ENCODE measurements around the gene SLC9A1.

The SLC9A1 gene

DNA sequence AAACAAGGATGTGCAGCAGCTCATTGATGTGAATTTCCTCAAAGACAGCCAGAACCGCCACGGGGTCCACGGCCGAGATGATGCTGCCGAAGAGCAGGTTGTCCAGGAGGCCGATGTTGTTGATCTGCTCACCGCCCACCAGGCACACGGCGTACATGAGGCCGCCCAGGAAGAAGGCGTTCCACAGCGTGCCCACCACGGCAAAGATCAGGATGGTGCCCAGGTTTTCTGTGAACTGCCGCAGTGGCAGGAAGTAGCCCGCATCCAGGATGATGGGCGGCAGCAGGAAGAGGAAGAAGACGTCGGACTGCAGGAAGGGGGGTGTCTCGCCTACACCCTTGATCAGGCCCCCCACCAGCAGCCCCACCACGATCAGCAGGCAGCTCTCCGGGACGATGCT, 41.1 kb downstream of the SLC9A1 start:
- DNase-seq: no peak
- intact Hi-C loops (cut with DNase I): no loop called here

DNA sequence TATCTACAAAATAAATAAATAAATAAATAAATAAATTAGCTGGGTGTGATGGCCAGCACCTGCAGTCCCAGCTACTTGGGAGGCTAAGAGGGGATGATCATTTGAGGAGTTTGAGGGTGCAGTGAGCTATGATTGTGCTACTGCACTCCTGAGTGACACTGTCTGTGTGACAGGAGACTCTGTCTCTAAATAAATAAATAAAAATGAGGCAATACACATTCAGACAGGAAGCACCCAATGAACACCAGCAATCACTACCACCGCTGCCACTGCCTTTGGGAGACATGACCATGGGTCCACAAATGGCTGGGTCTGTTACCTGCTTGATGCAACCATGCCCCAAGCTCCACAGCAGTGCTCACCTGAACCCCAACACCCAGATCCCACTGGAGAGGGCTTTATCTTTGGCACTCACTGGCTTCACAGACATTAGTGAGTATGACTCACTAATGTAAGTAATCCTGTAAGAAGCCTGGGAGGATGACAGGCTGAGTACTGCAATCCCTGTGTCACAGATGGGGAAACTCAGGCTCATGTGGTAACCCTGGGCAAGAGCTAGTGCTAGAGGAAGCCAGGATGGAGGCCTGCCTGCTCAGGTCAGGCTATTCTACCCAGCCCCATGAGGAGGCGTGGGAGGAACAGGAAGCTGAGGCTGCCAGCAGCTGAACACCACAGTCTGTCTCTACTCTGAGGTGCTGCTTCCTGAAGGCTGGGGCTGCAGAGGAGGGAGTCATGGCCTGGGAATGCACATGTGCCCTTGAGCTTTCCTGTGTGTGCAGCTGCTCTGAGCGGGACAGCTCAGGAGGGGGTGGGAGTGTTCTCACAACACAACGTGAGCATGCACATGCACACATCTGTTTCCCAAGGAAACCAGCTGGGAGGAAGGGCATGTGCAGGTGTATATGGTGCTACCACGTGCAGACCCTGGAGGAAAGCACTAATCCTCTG, 43.0 kb downstream of the SLC9A1 start:
- peak in 33 of 42 donors; percentile 31 to 85 (median 58) for DNase-seq
- intact Hi-C loops (cut with DNase I): no loop called here

DNA sequence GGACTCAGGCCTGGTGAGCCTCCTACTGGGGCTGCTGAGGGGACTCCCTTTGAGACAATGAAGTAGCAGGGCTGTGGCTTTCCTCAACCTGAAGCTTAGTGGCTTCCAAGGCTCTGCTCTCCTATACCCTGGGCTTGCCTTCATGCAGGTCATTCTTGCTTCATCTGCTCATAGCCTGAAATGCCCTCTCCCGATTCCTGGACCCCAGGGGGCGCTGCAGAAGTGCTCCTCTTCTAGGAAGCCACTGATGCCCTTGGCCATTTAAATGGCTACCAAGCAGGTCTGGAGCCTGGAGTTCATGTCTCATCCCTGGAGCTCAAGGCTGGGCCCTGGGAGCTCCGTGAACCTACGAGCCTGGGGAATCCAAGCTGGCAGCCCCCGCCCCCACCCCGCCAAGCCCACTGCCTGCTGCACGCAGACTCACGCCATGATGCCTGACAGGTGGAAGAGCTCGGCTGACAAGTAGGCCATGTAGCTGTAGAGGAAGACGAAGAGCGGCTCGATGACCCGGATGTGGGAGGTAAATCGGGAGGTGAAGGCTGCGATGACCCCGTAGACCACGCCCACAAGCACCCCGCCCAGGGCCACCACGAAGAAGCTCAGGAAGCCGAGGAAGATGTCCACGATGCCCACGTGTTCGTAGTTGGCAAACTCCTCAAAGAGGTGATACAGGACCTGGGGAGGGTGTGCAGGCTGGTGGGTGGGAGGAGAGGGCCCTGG, 45.7 kb downstream of the SLC9A1 start:
- intact Hi-C loops (cut with DNase I): no loop called here
- DNase-seq: no peak

DNA sequence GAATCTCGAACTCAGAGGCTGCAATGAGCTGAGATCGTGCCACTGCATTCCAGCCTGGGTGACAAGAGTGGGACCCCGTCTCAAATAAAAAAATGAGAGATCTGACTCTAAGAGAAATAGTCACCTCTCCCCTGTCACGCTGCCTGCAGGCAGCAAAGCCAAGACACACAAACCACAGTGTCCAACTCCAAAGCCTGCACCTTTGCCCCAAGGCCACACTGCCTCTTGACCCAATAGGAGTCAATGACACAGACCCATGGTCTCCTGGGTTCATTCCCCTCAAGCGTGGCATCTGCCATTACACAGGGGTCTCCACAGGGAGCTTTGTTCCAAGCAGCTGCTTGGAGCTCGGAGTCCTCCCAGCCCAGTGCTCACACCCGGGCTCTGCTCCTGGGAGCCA, 46.3 kb downstream of the SLC9A1 start:
- DNase-seq: no peak
- intact Hi-C loops (cut with DNase I): no loop called here

DNA sequence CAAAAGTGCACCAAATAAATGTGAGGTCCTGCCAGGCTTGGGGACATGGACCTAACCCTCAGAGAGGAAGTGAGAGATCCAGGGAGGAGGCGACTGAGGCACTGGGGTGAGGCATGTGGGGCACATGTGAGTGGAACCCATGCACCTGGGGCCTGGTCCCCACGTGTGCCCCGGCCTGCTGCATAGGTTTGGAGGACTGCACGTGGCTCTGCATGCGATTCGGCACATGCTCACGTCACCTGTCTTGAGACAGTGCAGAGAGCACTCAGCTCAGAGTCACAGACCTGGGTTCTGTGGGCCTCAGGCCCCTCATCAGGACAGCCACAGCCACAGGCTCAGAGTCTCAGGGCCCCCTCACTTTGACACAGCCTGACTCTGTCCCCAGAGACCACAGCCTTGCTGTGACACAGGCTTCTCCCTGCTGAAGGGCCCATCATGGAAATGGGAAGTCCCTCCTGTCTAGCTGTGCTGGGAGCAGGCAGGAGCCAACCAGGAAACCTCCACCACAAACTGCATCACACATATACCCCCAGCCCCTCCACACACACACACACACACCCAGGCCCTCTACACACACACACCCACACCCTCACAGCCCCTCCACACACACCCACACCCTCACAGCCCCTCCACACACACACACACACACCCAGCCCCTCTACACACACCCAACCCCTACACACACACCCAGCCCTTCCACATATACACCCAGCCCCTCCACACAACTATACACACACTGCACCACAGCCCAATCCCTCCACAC, 48.2 kb downstream of the SLC9A1 start:
- peak in 39 of 42 donors; percentile 38 to 87 (median 68) for DNase-seq
- intact Hi-C loops (cut with DNase I): no loop called here

DNA sequence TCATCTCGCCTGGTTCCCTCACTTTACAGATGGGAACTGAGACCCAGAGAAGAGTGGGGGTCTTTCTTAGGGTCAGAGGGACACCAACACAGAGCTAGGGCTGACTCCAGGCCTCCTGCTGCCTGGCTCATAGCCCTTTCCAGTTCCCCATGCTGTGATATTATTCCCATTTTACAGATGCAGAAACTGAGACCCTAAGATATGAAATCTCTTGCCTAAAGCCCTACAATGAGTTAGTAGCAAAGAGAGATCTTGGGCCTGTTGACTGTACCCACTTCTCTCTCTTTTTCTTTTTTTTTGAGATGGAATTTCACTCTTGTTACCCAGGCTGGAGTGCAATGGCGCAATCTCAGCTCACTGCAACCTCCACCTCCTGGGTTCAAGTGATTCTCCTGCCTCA, 49.9 kb downstream of the SLC9A1 start:
- intact Hi-C loops (cut with DNase I): no loop called here
- no peak for DNase-seq

DNA sequence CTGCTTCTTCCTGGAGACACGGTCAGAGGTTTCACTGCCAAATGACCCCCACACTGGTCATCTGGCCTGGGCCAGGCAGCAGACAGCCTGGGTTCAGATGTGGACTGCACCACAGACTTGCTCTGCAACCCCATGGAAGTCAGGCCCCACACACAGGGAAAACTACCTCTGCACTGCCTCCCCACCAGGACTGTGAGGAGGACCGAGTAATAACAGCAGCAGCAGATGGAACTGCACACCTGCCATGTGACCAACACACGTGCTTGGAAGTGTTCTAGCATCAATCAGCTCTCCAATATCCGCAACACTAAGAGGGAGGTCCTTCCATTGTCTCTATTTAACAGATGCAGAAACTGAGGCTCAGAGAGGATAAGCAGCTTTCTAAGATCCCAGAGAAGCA, 51.4 kb downstream of the SLC9A1 start:
- intact Hi-C loops (cut with DNase I): loop anchor here (2.0 kb wide), 1 partner anchor 181 kb away; no protein-coding TSS in a partner anchor
- peak in 22 of 42 donors; percentile 25 to 74 (median 52) for DNase-seq

DNA sequence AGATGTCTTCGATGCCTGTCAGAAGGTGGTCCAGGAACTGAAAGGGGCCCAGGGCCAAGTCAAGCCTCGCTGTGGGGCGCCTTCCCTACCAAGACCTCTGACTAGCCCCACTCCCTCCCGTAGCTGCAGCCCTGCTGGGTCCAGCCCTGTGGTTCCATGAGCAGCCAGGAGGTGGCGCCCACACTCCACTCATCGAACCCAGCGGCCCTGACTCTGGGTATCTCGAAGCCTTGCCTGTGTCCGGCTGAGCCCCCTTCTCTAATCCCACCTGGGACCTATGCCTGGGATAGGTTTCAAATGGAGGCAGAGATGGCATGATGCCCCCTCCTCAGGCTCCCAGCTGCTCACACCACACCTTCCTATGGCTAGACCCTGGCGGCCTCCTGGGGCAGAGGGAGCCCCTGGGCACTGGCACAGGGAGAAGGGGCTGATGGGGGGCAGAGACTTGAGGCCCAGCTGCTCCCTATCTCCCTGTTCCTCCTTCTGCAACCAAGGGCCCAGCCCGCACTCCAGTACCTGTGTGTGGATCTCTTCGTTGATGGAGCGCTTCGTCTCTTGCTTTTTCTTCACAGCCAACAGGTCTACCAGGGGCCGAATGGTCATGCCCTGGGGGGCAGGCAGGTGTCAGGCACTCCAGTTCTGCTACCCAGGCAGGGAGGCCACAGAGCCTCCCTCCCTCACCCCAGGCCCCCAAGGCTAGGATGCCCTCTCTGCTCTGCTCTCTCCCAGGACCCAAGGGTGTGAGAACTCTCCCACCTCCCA, 52.0 kb downstream of the SLC9A1 start:
- peak; percentile 53 to 94 (median 85) for DNase-seq

DNA sequence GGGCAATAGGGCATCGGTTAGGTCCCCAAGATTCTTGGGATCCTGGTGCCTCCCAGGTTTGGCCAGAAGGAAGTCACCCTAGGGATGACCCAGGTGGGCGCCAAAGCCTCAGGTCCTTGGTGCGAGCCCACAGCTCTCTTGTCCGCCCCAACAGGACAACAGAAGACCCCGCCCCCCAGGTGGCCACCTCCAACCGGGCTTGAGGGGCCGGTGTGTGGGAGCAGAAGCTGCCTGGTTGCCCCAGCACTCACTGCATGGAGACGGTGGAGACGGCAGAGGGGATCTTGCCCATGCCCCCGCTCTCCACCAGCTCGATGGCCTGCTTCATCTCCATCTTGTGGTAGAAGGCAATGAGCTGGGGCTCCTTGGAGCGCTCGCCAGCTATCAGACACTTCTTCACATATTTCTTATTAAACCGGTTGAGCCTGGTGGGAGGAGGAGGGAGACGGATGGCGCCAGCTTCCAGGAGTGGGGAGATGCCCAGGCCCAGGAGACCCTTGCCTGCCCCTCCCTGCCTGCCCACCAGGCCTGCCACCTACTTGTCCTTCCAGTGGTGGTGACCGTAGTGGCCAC, 52.7 kb downstream of the SLC9A1 start:
- intact Hi-C loops (cut with DNase I): loop anchor here (2.0 kb wide), 1 partner anchor 183 kb away; no protein-coding TSS in a partner anchor
- DNase-seq: no peak

More for the DNA sequence above, 52.0 kb downstream of the SLC9A1 start:
- intact Hi-C loops (cut with DNase I): loop anchor here (2.0 kb wide), 1 partner anchor 182 kb away; no protein-coding TSS in a partner anchor

DNA sequence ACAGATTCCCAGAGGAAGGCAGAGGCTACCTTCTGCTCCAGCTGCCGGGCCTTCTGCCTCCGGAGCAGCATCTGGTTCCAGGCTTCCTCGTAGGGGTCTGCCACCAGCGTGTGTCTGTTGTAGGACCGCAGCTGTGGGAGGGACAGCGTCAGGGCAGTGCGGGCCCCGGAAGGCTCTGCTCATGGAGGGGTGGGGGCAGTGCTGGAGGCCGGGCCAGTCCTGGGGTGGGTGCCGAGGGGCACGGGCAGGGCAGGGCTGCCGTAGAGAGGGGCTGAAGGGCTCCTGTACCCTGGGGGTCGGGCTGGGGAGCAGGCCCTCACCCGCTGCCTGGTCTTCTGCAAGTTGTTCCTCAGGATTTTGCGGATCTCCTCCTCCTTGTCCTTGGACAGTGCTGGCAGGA, 53.2 kb downstream of the SLC9A1 start:
- intact Hi-C loops (cut with DNase I): loop anchor here (2.0 kb wide), 1 partner anchor 183 kb away; no protein-coding TSS in a partner anchor
- no peak for DNase-seq

DNA sequence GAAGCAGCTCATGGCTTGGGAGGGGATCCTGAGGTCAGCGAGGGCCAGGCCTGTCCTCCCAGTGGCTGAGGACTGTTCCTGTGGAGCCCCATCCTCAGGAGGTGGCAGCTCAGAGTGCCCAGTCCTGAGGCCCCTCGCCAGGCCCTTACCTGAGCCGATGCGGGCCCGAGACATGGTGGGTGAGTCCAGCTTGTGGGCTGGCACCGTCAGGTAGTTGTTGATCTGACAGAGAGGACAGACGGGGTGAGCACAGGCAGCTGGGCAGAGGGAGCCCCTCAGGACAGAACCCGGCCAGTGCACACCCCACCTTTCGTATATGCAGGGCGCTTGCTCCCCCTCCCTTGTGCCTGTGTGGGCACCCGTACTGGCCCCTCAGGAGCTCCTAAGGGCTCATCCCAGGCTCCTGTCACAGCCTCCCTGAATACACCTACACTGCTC, 53.9 kb downstream of the SLC9A1 start:
- DNase-seq: no peak
- intact Hi-C loops (cut with DNase I): no loop called here

DNA sequence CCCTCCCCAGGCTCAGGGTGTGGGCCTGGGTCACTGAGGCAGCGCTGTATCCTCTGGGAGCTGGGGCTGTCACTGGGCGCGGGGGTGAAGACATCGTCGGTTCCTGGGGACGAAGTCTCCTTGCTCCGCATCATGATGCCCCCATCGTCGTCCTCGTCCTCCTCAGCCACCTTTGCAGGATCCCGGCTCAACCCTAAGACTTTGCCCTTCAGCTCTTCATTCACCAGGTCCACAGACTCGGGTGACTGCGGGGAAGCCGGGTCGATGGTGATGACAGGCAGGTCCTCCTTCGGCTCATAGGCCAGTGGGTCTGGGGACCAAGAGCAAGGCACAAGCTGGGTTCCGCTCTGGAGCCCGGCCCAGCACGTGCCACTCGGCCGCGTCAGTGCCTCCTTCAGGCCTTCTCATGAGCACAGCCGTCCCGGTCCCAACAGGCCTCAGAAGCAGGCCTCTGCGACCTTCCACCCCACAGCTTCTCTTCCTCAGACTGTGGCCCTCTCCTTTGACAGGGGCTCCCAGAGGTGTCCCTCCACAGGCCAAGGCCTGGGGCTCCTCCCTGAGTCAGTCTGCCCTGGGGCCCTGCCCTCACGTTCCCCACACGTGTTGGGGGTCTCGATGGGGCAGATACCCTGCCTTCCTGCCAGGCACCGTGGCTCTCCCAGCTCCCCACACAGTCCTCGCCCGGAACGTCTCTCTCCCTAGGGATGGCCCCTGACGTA, 54.4 kb downstream of the SLC9A1 start:
- no peak for DNase-seq
- intact Hi-C loops (cut with DNase I): no loop called here

DNA sequence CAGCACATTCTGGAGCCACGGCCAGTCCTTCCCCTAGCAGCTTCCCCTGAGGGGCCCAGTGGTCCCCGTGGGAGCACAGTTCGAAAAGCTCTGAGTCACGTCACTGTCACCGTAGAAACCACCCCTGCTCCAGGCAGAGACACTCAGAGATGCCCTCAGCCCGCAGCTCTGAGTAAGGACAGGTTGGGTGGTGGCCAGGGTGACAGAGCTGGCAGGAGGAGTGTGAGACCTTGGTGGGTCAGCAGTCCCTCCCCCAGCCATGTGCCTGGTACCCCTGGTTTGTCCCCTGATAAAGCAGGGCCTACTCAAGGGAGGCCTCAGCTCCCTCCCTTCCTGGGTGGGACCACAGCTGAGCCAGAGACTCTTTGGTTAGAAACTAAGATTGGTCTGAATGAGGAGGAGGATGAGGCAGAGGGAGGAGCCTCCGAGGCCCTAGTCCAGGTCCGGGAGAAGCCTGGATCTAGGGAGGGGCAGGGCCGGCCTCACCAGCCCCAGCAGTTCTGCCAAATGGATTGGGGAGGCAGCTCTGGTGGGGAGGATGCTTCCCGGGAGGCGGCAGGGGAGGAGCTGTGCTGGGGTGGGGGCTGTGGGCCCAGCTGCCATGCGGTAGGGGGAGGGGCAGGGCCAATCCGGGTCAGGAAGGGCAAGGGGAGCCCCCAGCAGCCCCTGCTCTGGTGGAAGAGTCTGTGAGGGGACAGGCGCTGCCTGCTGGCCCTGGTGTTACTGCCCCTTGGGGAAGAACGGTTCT, 55.2 kb downstream of the SLC9A1 start:
- intact Hi-C loops (cut with DNase I): loop anchor here (2.0 kb wide), 1 partner anchor 55 kb away; no protein-coding TSS in a partner anchor
- DNase-seq: peak in 6 of 42 donors; percentile 25 to 66 (median 38)

DNA sequence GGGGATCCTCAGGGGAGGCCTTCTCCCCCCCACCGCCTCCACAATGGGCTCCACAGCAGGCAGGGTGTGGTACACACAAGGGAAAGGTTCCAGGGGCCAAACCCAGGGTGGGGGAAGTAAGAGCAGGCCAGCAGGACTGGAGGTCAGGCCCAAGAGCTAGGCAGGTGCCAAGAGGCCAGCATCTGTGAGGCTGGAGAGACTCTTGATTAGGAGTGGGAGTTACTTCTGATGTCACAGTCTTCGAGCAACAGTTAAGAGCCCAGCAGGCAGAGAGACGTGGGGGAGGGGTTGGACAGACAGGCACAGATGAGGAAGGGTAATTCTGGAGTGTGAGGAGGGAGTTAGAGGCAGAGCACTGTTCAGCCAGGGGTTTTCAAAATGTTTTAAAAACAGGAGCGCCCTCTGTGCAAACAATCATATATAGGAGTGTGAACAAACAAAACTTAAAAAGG, 55.8 kb downstream of the SLC9A1 start:
- peak in 2 of 42 donors; percentile 34 to 44 for DNase-seq
- intact Hi-C loops (cut with DNase I): loop anchor here (2.0 kb wide), 1 partner anchor 54 kb away; no protein-coding TSS in a partner anchor

DNA sequence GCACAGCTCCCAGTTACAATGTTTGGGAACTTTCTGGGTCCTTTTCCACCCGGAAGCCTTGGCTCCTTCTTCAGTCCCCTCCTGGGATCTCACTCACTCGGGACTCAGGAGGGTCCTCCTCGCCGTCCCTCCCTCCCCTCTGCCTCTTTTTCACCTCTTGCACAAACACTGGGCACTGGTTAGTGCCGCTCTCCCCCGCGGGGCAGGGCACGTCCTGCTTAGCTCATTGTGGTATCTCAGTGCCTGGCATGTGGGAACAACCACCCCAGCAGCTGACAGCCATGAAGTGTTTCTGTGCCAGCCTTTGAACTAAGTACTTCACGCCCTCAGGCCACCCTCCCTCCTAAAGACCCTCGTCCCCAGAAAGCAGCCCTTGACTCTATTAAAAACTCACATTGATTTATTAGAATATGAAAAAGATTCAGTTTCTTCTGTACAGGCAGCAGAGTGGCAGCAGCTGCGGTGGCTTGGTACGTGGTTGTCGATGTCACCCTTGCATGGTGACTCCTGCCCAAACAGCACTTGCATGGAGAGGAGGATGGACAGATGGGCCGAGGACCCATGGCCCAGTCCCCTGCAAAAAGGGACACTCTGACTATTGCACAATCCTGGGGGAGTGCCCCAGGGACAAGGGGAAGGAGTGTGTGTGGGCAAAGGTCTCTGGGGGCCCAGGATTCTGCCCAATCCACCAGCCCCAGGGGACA, 56.3 kb downstream of the SLC9A1 start:
- no peak for DNase-seq
- intact Hi-C loops (cut with DNase I): loop anchor here (2.0 kb wide), 1 partner anchor 54 kb away; no protein-coding TSS in a partner anchor

DNA sequence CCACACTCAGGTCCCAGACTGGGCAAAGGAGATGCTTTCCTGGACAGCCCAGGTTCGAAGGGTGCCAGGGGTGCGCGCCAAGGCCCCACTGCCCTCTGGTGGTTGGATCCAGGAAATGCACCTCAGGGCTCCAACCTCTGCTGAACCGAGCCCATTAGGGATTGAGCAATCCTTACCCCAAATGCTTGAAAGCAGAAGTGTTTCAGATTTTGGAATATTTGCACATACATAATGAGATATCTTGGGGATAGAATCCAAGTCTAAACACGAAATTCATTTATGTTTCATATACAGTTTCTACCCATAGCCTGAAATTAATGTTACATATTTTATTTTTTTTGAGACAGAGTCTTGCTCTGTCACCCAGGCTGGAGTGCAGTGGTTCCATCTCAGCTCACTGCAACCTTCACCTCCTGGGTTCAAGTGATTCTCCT, 57.4 kb downstream of the SLC9A1 start:
- intact Hi-C loops (cut with DNase I): no loop called here
- DNase-seq: peak; percentile 54 to 91 (median 79)

All from head of caudate nucleus (tissue), 42 donors.